Right lobe of liver (tissue), 6 donors: ENCODE results near the gene POU3F3. TPM values are rescaled to one million over a fixed set of nuclear protein-coding genes. Genes with fewer than 3 reads are reported as not detected.

Experiments used
- ATAC-seq, 4 donors: fragments of 200-7000 bp; cut with Tn5 transposase; one replicate each; pipeline ENCODE4 v1.9.1; 2020; ENCODE audit warnings: mild to moderate bottlenecking in 4 of 4, moderate library complexity in 4 of 4
- DNase-seq, 3 donors: peaks; one replicate each; pipeline ENCODE4 v3.0.0-alpha.2; 2020
- H3K27ac ChIP-seq, 3 donors: fragments of 200-600 bp; one replicate each; pipeline ENCODE4 v1.8.0; 2022
- H3K27me3 ChIP-seq, 2 donors: fragments of 200-600 bp; one replicate each; pipeline ENCODE4 v1.8.0; 2022
- H3K36me3 ChIP-seq, 4 donors: fragments of 200-600 bp; sonication (generic) in 1 of 4; one replicate each; pipeline versions ENCODE4 v1.5.1 to v1.8.0; 2017 to 2022; ENCODE audit warnings: control low read depth in 1 of 4
- H3K4me1 ChIP-seq, 4 donors: fragments of 200-600 bp; sonication (generic) in 1 of 4; one replicate each; pipeline versions ENCODE4 v1.5.1 to v1.8.0; 2017 to 2022; ENCODE audit warnings: control low read depth in 1 of 4
- H3K4me3 ChIP-seq, 3 donors: fragments of 200-600 bp; one replicate each; pipeline ENCODE4 v1.8.0; 2022
- H3K9me3 ChIP-seq, 4 donors: fragments of 200-600 bp; sonication (generic) in 1 of 4; one replicate each; pipeline versions ENCODE4 v1.5.1 to v1.8.0; 2017 to 2022; ENCODE audit warnings: control low read depth in 1 of 4
- CTCF ChIP-seq, 4 donors: fragments of 200-600 bp in 3 of 4; fragments of 450-650 bp in 1 of 4; IDR thresholded peaks; one replicate each; pipeline versions ENCODE4 v1.5.1 to v1.8.0; 2016 to 2022; ENCODE audit warnings: antibody characterized with exemption in 4 of 4, mild to moderate bottlenecking in 2 of 4
- POLR2A ChIP-seq: fragments of 450-650 bp; IDR thresholded peaks from one replicate; pipeline ENCODE4 v1.6.1; 2017; ENCODE audit warnings: antibody characterized with exemption, mild to moderate bottlenecking
- WGBS: methylation state at CpG from one replicate; pipeline ENCODE4 v1.1.6; 2018; ENCODE audit warnings: low coverage, low lambda C conversion rate; ENCODE audit not compliant: insufficient coverage; ENCODE audit errors: missing lambda C conversion rate; 5-methylcytosine and 5-hydroxymethylcytosine counted together
- intact Hi-C, 2 donors: fragments of 100-400 bp; cut with DNase I; formaldehyde crosslinking; loops; one replicate each; pipeline versions ENCODE4 v1.11.2 to v1.14.1; 2022
- total RNA-seq, 6 experiments: library from RNA; depleted of rRNA in 2 of 6; stranded (reverse); fragments of >200 nt in 2 of 6; fragmentation: NEBNext Ultra II Directional in 3 of 6; extraction: Animal tissue kit (Norgen Biotek cat#: 25700) in 3 of 6; gene quantifications; one replicate each; pipeline versions ENCODE4 v1.1.0 to v1.2.4, GENCODE V29; 2016 to 2023
- donor health status: DM: no; HTN: yes; CAD: no.
- donor health status: DM: no; HTN: no; CAD: no.
- donor health status: DM: no; HTN: no; CAD: no.
- donor health status: DM: no; HTN: yes; CAD: no.
- donor health status: DM: no; HTN: yes; CAD: no.

POU3F3 gene
- total RNA-seq, 6 experiments from 2014 or later: not detected

- H3K4me3 ChIP-seq: no peak overlapping the region
- H3K4me1 ChIP-seq: peaks cover 0 to 13% (median 0%) of the 10 kb centered on the region in 4 donors
- no peak overlapping the region for H3K27ac ChIP-seq
- peaks cover 5 to 41% of the 10 kb centered on the region in 2 donors for H3K27me3 ChIP-seq
- WGBS: 17% methylated on average over 2 of the region's 4 CpGs
- no peaks in the 10 kb centered on the region for H3K36me3 ChIP-seq
- no peak for TF ChIP-seq POLR2A
- no peak for TF ChIP-seq CTCF (IDR thresholded peaks at IDR 0.05)
- intact Hi-C loops: no loop called here
- ATAC-seq (no peak), DNase-seq (no peak)
- no peaks in the 10 kb centered on the region for H3K9me3 ChIP-seq
Measured at GRCh38 chr2:104868505-104868866, 14.6 kb downstream of the POU3F3 start.

DNA sequence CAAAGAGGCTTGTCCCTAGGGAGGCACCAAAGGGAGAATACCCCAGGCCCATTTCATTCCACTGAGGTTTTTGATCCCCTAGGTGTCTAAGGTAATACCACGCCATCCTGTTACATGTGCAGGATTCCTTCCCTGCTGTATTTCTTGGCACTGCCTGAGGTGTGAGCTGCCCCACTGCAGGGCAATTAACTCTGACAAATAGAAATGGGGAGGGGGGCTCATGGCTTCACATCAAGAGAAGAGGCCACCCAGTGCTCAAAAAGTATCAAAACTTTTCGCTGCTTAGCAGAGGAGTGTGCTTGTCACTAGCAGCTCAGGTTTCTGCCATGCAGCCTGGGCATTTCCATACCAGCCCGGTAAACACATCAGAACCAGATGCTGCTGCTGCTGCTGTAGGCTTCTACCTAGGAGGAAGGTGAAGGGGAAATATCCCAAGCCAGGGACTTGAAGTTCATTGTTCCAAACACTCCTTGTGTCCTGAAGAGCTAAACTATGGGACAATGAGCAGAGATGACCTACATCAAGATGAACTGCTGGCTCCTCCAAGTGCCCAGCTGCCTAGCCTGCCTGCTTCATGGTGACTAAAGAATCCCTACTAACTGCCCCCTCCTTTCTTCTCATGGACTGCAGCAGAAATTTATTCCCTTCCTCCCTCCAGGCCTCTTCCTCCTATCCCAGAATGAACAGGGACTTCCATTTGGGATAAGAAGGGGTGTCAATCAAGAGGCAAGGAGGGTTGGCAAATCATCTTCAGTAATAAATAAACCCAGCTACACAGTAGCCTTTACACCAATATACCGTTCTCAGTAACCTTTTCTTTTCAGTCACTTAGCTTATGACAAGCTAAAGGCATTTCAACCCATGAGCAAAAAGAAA lies 16.4 kb downstream of the POU3F3 start:
- no peak for ATAC-seq
- H3K4me3 ChIP-seq: no peak overlapping the region
- H3K27me3 ChIP-seq: peaks cover 0 to 25% of the 10 kb centered on the region in 2 donors
- whole genome bisulfite sequencing: 36% methylated on average over 4 of the region's 4 CpGs
- TF ChIP-seq CTCF (IDR thresholded peaks at IDR 0.05) (no peak), POLR2A (no peak)
- peaks cover 0 to 9% (median 0%) of the 10 kb centered on the region in 4 donors for H3K4me1 ChIP-seq
- no peaks in the 10 kb centered on the region for H3K36me3 ChIP-seq
- H3K27ac ChIP-seq: no peak overlapping the region
- H3K9me3 ChIP-seq: no peaks in the 10 kb centered on the region
- intact Hi-C loops: no loop called here
- no peak for DNase-seq

DNA sequence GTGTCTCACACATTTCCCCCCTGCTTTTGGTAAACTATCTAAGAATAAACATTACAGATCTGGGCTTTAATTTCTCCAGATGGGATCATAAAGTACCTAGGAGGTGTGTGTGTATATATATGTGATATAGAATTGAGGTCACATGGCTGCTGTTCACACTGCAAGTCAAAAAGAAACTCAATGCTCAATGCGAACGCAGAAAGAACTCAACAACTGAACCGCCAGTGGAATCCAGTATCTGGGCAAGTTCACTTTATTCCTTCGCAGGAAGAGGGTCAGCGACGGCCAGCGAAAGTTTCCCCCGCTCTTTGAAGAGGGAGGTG lies 17.7 kb downstream of the POU3F3 start:
- no peaks in the 10 kb centered on the region for H3K36me3 ChIP-seq
- H3K4me1 ChIP-seq: peaks cover 0 to 9% (median 0%) of the 10 kb centered on the region in 4 donors
- TF ChIP-seq POLR2A: no peak
- TF ChIP-seq CTCF (IDR thresholded peaks at IDR 0.05): no peak
- no peak for ATAC-seq
- no peak overlapping the region for H3K27ac ChIP-seq
- H3K27me3 ChIP-seq: peaks cover 0 to 12% of the 10 kb centered on the region in 2 donors
- no peak for DNase-seq
- intact Hi-C loops: no loop called here
- no peaks in the 10 kb centered on the region for H3K9me3 ChIP-seq
- WGBS: 7% methylated on average over 3 of the region's 8 CpGs
- H3K4me3 ChIP-seq: no peak overlapping the region

DNA sequence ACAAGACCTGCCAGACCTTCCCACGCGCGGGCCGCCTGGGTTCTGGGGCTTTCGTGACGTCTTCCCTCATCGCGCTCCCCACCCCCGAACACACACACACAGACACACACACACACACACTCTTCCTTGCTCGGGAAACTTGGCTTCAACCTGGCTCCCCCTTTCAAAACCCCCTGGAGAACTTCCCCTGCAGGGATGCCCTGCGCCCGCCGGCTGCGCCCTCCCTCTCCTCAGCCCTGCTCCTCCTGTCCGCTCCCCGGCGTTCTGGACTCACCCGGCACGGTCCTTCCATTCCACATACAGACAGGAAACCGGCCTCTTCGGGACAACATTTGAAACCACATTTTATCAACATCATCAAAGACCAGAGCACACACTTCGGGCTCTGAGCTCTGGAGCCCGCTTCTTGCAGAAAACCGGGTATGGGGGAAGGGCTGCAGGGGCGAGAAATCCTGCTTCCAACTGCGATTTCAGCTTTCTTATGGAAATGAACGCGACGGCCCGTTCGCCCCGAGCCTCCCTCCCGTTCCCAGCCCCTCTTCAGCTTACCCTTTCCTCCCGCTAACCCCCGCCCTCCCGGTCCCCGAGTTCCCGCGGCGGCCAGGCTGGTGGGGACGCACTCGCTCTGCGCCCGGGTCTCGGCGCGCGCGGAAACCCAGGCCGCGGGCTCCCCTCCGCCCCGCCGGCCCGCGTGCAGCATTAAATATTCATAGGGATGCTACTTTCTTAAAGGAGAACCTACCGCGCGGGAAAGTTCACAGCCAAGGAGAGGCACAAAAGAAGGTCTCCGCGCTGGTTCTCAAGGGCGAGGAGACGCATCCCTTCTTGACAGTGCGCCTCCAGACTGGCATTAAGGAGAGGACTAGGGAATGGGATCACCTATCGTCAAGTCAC lies 18.3 kb downstream of the POU3F3 start:
- 2% methylated on average over 33 of the region's 65 CpGs for WGBS
- DNase-seq: no peak
- no peak for ATAC-seq
- Histone ChIP-seq H3K27ac (no peak overlapping the region), H3K4me3 (peak overlapping the region in 2 of 3 donors; percentile 60), H3K9me3 (no peaks in the 10 kb centered on the region), H3K36me3 (no peaks in the 10 kb centered on the region), H3K4me1 (peaks cover 0 to 9% (median 0%) of the 10 kb centered on the region in 4 donors), H3K27me3 (peaks cover 0 to 6% of the 10 kb centered on the region in 2 donors)
- intact Hi-C loops: no loop called here
- TF ChIP-seq CTCF (IDR thresholded peaks at IDR 0.05): no peak
